K562 (cell line): ENCODE data around the gene PRR19. TPM values are rescaled to one million over a fixed set of nuclear protein-coding genes. Genes with fewer than 3 reads are reported as not detected.

Source experiments
- ARHGAP35 ChIP-seq: fragments of 450-650 bp; IDR thresholded peaks from 2 replicates; pipeline ENCODE4 v1.6.1; 2018; ENCODE audit not compliant: partially characterized antibody
- CTCFL ChIP-seq: IDR thresholded peaks from 2 replicates; pipeline ENCODE4 v1.6.1; 2011; ENCODE audit warnings: borderline replicate concordance, low read depth, mild to moderate bottlenecking, moderate library complexity, low read length; ENCODE audit not compliant: insufficient read depth, poor library complexity, severe bottlenecking
- ETS2 ChIP-seq: IDR thresholded peaks from 2 replicates; pipeline ENCODE4 v1.6.1; 2016; ENCODE audit warnings: borderline replicate concordance, missing genetic modification characterization, mild to moderate bottlenecking, moderate library complexity, missing compliant biosample characterization; ENCODE audit not compliant: poor library complexity, severe bottlenecking
- LARP7 ChIP-seq: fragments of 450-650 bp; IDR thresholded peaks from 2 replicates; pipeline ENCODE4 v1.6.1; 2016
- NCOA1 ChIP-seq: fragments of 450-650 bp; IDR thresholded peaks from 2 replicates; pipeline ENCODE4 v1.6.1; 2016; ENCODE audit warnings: low read depth
- PML ChIP-seq: IDR thresholded peaks from 2 replicates; pipeline ENCODE4 v1.6.1; 2012; ENCODE audit warnings: low read length, inconsistent platforms
- RNF2 ChIP-seq: sonication (generic); IDR thresholded peaks from 2 replicates; pipeline ENCODE4 v1.6.1; 2016
- SAFB ChIP-seq: fragments of 200-400 bp; formaldehyde crosslinking; IDR thresholded peaks from 2 replicates; pipeline ENCODE4 v1.6.1; 2017; ENCODE audit warnings: low read depth, low read length, borderline replicate concordance
- SIN3A ChIP-seq, 2 experiments: fragments of 150-350 bp in 1 of 2; IDR thresholded peaks; 2 replicates each; pipeline ENCODE4 v1.6.1; 2011 to 2016; ENCODE audit warnings: borderline replicate concordance in 2 of 2, low read depth in 2 of 2, low read length in 2 of 2, mild to moderate bottlenecking in 2 of 2, moderate library complexity in 2 of 2; ENCODE audit not compliant: control insufficient read depth in 1 of 2
- SMAD4 ChIP-seq: fragments of 250-450 bp; sonication (Bioruptor Pico); conservative IDR thresholded peaks from 2 replicates; pipeline ENCODE4 v1.8.0; 2021; ENCODE audit warnings: inconsistent platforms, mild to moderate bottlenecking, moderate library complexity
- TCF7L2 ChIP-seq: fragments of 150-350 bp; IDR thresholded peaks from 2 replicates; pipeline ENCODE4 v1.6.1; 2016; ENCODE audit warnings: low read depth, mild to moderate bottlenecking, low read length, moderate library complexity
- TGIF2 ChIP-seq: sonication (generic); formaldehyde crosslinking; IDR thresholded peaks from 2 replicates; pipeline ENCODE4 v1.8.1; 2022; ENCODE audit warnings: mild to moderate bottlenecking, missing genetic modification reagents, moderate library complexity
- YY1 ChIP-seq, 3 experiments: IDR thresholded peaks; 2 replicates each; pipeline ENCODE4 v1.6.1; 2011; ENCODE audit warnings: low read length in 2 of 3, mild to moderate bottlenecking in 2 of 3, moderate library complexity in 2 of 3, borderline replicate concordance in 1 of 3, control low read depth in 1 of 3, low read depth in 1 of 3; ENCODE audit not compliant: insufficient read depth in 3 of 3, insufficient replicate concordance in 2 of 3, control insufficient read depth in 1 of 3, insufficient read length in 1 of 3; ENCODE audit errors: extremely low read depth in 1 of 3
- ZNF766 ChIP-seq: fragments of 200-800 bp; sonication (Bioruptor generic); conservative IDR thresholded peaks from 2 replicates; pipeline ENCODE4 v1.6.1; 2016; ENCODE audit warnings: missing genetic modification characterization, missing compliant biosample characterization
- polyA plus RNA-seq, 8 experiments: library from polyadenylated mRNA; depleted of rRNA in 4 of 8; stranded (reverse) in 5 of 8; unstranded in 3 of 8; fragments of >200 nt; fragmentation: Nextera tagmentation in 2 of 8; fragmentation: Illumina TruSeq in 1 of 8; extraction: Ambion mirVana in 2 of 8; extraction: Trizol in 1 of 8; gene quantifications; 2 replicates each; pipeline versions ENCODE4 v1.2.1 to v1.2.3, GENCODE V29; 2011 to 2014; ENCODE audit warnings: inconsistent platforms in 1 of 8, missing spikeins in 1 of 8
- total RNA-seq, 7 experiments: library from RNA; depleted of rRNA in 6 of 7; stranded (reverse); fragments of >200 nt in 6 of 7; fragmentation: Illumina TruSeq in 2 of 7; extraction: Trizol in 2 of 7; gene quantifications; 2 replicates each; pipeline versions ENCODE4 v1.2.1 to v1.2.3, GENCODE V29; 2011 to 2021; ENCODE audit warnings: low replicate concordance in 1 of 7
- TF ChIP-seq, protein P1 (sequence below): fragments of 150-350 bp; IDR thresholded peaks from 2 replicates; pipeline ENCODE4 v1.6.1; 2014; ENCODE audit warnings: low read depth, mild to moderate bottlenecking, low read length, borderline replicate concordance
- TF ChIP-seq, protein P2 (sequence below), 3 experiments: IDR thresholded peaks in 2 of 3; conservative IDR thresholded peaks in 1 of 3; 2 replicates each; pipeline ENCODE4 v1.5.1; 2011 to 2012; ENCODE audit warnings: low read length in 3 of 3, mild to moderate bottlenecking in 3 of 3, control low read depth in 2 of 3, improper control_type of control experiment in 1 of 3, inconsistent platforms in 1 of 3, low read depth in 1 of 3, mixed read lengths in 1 of 3, moderate library complexity in 1 of 3; ENCODE audit not compliant: insufficient read depth in 2 of 3

The PRR19 gene
- total and polyA plus RNA-seq, 9 of the 15 experiments (the other 6 are each of a cell fraction or from before 2014, with no cell fraction given): 0.10 to 1.6 (median 0.54) TPM

GRCh38 chr19:42325896-42326771, 24.2 kb downstream of the PRR19 start (continued):
- TF ChIP-seq, protein P1, sequence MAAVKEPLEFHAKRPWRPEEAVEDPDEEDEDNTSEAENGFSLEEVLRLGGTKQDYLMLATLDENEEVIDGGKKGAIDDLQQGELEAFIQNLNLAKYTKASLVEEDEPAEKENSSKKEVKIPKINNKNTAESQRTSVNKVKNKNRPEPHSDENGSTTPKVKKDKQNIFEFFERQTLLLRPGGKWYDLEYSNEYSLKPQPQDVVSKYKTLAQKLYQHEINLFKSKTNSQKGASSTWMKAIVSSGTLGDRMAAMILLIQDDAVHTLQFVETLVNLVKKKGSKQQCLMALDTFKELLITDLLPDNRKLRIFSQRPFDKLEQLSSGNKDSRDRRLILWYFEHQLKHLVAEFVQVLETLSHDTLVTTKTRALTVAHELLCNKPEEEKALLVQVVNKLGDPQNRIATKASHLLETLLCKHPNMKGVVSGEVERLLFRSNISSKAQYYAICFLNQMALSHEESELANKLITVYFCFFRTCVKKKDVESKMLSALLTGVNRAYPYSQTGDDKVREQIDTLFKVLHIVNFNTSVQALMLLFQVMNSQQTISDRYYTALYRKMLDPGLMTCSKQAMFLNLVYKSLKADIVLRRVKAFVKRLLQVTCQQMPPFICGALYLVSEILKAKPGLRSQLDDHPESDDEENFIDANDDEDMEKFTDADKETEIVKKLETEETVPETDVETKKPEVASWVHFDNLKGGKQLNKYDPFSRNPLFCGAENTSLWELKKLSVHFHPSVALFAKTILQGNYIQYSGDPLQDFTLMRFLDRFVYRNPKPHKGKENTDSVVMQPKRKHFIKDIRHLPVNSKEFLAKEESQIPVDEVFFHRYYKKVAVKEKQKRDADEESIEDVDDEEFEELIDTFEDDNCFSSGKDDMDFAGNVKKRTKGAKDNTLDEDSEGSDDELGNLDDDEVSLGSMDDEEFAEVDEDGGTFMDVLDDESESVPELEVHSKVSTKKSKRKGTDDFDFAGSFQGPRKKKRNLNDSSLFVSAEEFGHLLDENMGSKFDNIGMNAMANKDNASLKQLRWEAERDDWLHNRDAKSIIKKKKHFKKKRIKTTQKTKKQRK: no peak
- TF ChIP-seq SAFB: no peak
- no peak for TF ChIP-seq ETS2 (tag)
- TF ChIP-seq TCF7L2: no peak
- no peak for TF ChIP-seq NCOA1
- no peak for TF ChIP-seq TGIF2 (CRISPR knock-in tag)
- no peak for TF ChIP-seq ARHGAP35
- 0 out of 4 replicates have a peak, but pooled peaks of 1 of the 2 experiments have one; percentile 9 for TF ChIP-seq SIN3A (IDR thresholded peaks at IDR 0.05; ENCODE audit: borderline replicate concordance in 2 of 2, control insufficient read depth in 1 of 2, low read depth in 2 of 2, low read length in 2 of 2)
- TF ChIP-seq, protein P2, sequence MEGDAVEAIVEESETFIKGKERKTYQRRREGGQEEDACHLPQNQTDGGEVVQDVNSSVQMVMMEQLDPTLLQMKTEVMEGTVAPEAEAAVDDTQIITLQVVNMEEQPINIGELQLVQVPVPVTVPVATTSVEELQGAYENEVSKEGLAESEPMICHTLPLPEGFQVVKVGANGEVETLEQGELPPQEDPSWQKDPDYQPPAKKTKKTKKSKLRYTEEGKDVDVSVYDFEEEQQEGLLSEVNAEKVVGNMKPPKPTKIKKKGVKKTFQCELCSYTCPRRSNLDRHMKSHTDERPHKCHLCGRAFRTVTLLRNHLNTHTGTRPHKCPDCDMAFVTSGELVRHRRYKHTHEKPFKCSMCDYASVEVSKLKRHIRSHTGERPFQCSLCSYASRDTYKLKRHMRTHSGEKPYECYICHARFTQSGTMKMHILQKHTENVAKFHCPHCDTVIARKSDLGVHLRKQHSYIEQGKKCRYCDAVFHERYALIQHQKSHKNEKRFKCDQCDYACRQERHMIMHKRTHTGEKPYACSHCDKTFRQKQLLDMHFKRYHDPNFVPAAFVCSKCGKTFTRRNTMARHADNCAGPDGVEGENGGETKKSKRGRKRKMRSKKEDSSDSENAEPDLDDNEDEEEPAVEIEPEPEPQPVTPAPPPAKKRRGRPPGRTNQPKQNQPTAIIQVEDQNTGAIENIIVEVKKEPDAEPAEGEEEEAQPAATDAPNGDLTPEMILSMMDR (IDR thresholded peaks at IDR 0.05 in 2 of 3, conservative IDR thresholded peaks at IDR 0.05 in 1 of 3; ENCODE audit: insufficient read depth in 2 of 3, low read depth in 1 of 3, low read length in 3 of 3): 0 out of 6 replicates have a peak, but pooled peaks of 2 of the 3 experiments have one; percentile 27 to 32
- TF ChIP-seq ZNF766: 0 out of 2 replicates have a peak, but pooled peaks have one; percentile 34
- TF ChIP-seq LARP7: no peak
- no peak for TF ChIP-seq PML
- no peak for TF ChIP-seq SMAD4 (CRISPR knock-in tag)
- no peak for TF ChIP-seq CTCFL
- TF ChIP-seq RNF2: no peak
- TF ChIP-seq YY1 (IDR thresholded peaks at IDR 0.05; ENCODE audit: borderline replicate concordance in 1 of 3, control insufficient read depth in 1 of 3, extremely low read depth in 1 of 3, insufficient read depth in 3 of 3, insufficient read length in 1 of 3, insufficient replicate concordance in 2 of 3, low read depth in 1 of 3, low read length in 2 of 3): peak in 1 of 3 experiments; percentile 6
